GM13976 (cell line): Measurements from ENCODE around the gene CLMN.

Experiments used
- DNase-seq: peaks from one replicate; pipeline ENCODE4 v3.0.0; 2012; ENCODE audit warnings: low spot score
- CTCF ChIP-seq: IDR thresholded peaks from 2 replicates; pipeline ENCODE4 v1.5.1; 2012; ENCODE audit warnings: borderline replicate concordance, mild to moderate bottlenecking; ENCODE audit not compliant: insufficient read depth; ENCODE audit errors: extremely low read depth, missing control alignments, control extremely low read depth
- in situ Hi-C: fragments of 300-500 bp; cut with MboI; formaldehyde crosslinking; loops from one replicate; pipeline ENCODE4 v1.12.0; 2022; ENCODE audit warnings: low sequenced_read_pairs, mixed read lengths, inconsistent platforms; ENCODE audit not compliant: unreplicated experiment

The CLMN gene

GRCh38 chr14:95345032-95345431 lies 25.3 kb upstream of the CLMN start:
- TF ChIP-seq CTCF, result no peak

GRCh38 chr14:95344536-95344935 lies 24.8 kb upstream of the CLMN start:
- in situ Hi-C loops, result no loop called here
- TF ChIP-seq CTCF, result no peak
- no peak for DNase-seq

More at GRCh38 chr14:95345032-95345431, 25.3 kb upstream of the CLMN start:
- no peak for DNase-seq
- in situ Hi-C loops, result no loop called here

GRCh38 chr14:95341564-95341963 lies 21.9 kb upstream of the CLMN start:
- DNase-seq, result no peak
- in situ Hi-C loops, result no loop called here
- no peak for TF ChIP-seq CTCF

- in situ Hi-C loops, result no loop called here
- DNase-seq, result no peak
- TF ChIP-seq CTCF, result no peak
Observed at GRCh38 chr14:95341115-95341514, 21.4 kb upstream of the CLMN start.

- in situ Hi-C loops, result no loop called here
- no peak for DNase-seq
- no peak for TF ChIP-seq CTCF
Observed at GRCh38 chr14:95340201-95340697, 20.5 kb upstream of the CLMN start.

GRCh38 chr14:95339301-95339865 lies 19.7 kb upstream of the CLMN start:
- in situ Hi-C loops, result no loop called here
- no peak for DNase-seq
- no peak for TF ChIP-seq CTCF
